K562 (cell line): ENCODE measurements around the gene DSC1. TPM values are rescaled to one million over a fixed set of nuclear protein-coding genes. Genes with fewer than 3 reads are reported as not detected.

Source experiments
- CCNT2 ChIP-seq: IDR thresholded peaks from 2 replicates; pipeline ENCODE4 v1.6.1; 2011; ENCODE audit warnings: borderline replicate concordance, low read depth, mild to moderate bottlenecking, moderate library complexity, mixed read lengths, low read length; ENCODE audit not compliant: insufficient read length; ENCODE audit errors: extremely low read depth
- E2F3 ChIP-seq: fragments of 250-450 bp; sonication (Bioruptor Pico); IDR thresholded peaks from 2 replicates; pipeline ENCODE4 v1.4.0; 2020; ENCODE audit warnings: mild to moderate bottlenecking
- MTA2 ChIP-seq: fragments of 450-650 bp; IDR thresholded peaks from 2 replicates; pipeline ENCODE4 v1.6.1; 2016; ENCODE audit warnings: low read depth
- PBX2 ChIP-seq, 2 experiments: IDR thresholded peaks in 1 of 2; conservative IDR thresholded peaks in 1 of 2; 2 replicates each; pipeline ENCODE4 v1.6.1; 2016; ENCODE audit warnings: low read depth in 2 of 2, mild to moderate bottlenecking in 1 of 2, missing compliant biosample characterization in 1 of 2, missing genetic modification characterization in 1 of 2, moderate library complexity in 1 of 2
- REST ChIP-seq, 2 experiments: fragments of 450-650 bp; formaldehyde crosslinking in 1 of 2; IDR thresholded peaks; 2 replicates each; pipeline versions ENCODE4 v1.4.0 to v1.6.1; 2014 to 2020; ENCODE audit warnings: mild to moderate bottlenecking in 2 of 2, borderline replicate concordance in 1 of 2, low read depth in 1 of 2
- SMARCB1 ChIP-seq: IDR thresholded peaks from 2 replicates; pipeline ENCODE4 v1.6.1; 2011; ENCODE audit warnings: improper control_type of control experiment, low read depth; ENCODE audit not compliant: insufficient read length
- YY1 ChIP-seq, 3 experiments: IDR thresholded peaks; 2 replicates each; pipeline ENCODE4 v1.6.1; 2011; ENCODE audit warnings: low read length in 2 of 3, mild to moderate bottlenecking in 2 of 3, moderate library complexity in 2 of 3, borderline replicate concordance in 1 of 3, control low read depth in 1 of 3, low read depth in 1 of 3; ENCODE audit not compliant: insufficient read depth in 3 of 3, insufficient replicate concordance in 2 of 3, control insufficient read depth in 1 of 3, insufficient read length in 1 of 3; ENCODE audit errors: extremely low read depth in 1 of 3
- ZBTB17 ChIP-seq: fragments of 450-650 bp; formaldehyde crosslinking; IDR thresholded peaks from 2 replicates; pipeline ENCODE4 v1.4.0; 2020; ENCODE audit warnings: mild to moderate bottlenecking
- ZC3H4 ChIP-seq: sonication (generic); formaldehyde crosslinking; IDR thresholded peaks from 2 replicates; pipeline ENCODE4 v1.9.0; 2021; ENCODE audit warnings: missing genetic modification reagents, borderline replicate concordance
- ZNF146 ChIP-seq: IDR thresholded peaks from one replicate; pipeline ENCODE4 v1.6.1; 2018; ENCODE audit warnings: missing compliant biosample characterization; ENCODE audit not compliant: unreplicated experiment
- ZNF217 ChIP-seq: sonication (generic); formaldehyde crosslinking; IDR thresholded peaks from 2 replicates; pipeline ENCODE4 v1.8.0; 2022; ENCODE audit warnings: mild to moderate bottlenecking, missing genetic modification reagents
- ZNF644 ChIP-seq: fragments of 200-800 bp; sonication (Bioruptor generic); IDR thresholded peaks from 2 replicates; pipeline ENCODE4 v1.6.1; 2016; ENCODE audit warnings: low read depth, missing genetic modification characterization, missing compliant biosample characterization
- polyA plus RNA-seq, 8 experiments: library from polyadenylated mRNA; depleted of rRNA in 4 of 8; stranded (reverse) in 5 of 8; unstranded in 3 of 8; fragments of >200 nt; fragmentation: Nextera tagmentation in 2 of 8; fragmentation: Illumina TruSeq in 1 of 8; extraction: Ambion mirVana in 2 of 8; extraction: Trizol in 1 of 8; gene quantifications; 2 replicates each; pipeline versions ENCODE4 v1.2.1 to v1.2.3, GENCODE V29; 2011 to 2014; ENCODE audit warnings: inconsistent platforms in 1 of 8, missing spikeins in 1 of 8
- total RNA-seq, 7 experiments: library from RNA; depleted of rRNA in 6 of 7; stranded (reverse); fragments of >200 nt in 6 of 7; fragmentation: Illumina TruSeq in 2 of 7; extraction: Trizol in 2 of 7; gene quantifications; 2 replicates each; pipeline versions ENCODE4 v1.2.1 to v1.2.3, GENCODE V29; 2011 to 2021; ENCODE audit warnings: low replicate concordance in 1 of 7

DSC1 gene
- total and polyA plus RNA-seq, 9 of the 15 experiments (the other 6 are each of a cell fraction or from before 2014, with no cell fraction given), result 0.04 to 0.07 (median 0.05) TPM; not detected in 4

- TF ChIP-seq REST (IDR thresholded peaks at IDR 0.05; ENCODE audit: borderline replicate concordance), result no peak
- no peak for TF ChIP-seq REST (CRISPR knock-in tag; IDR thresholded peaks at IDR 0.05; ENCODE audit: low read depth)
- TF ChIP-seq YY1 (IDR thresholded peaks at IDR 0.05; ENCODE audit: borderline replicate concordance in 1 of 3, control insufficient read depth in 1 of 3, extremely low read depth in 1 of 3, insufficient read depth in 3 of 3, insufficient read length in 1 of 3, insufficient replicate concordance in 2 of 3, low read depth in 1 of 3, low read length in 2 of 3), result peak in 2 of 3 experiments; percentile 24 to 52
- TF ChIP-seq SMARCB1, result no peak
- no peak for TF ChIP-seq CCNT2
- TF ChIP-seq ZBTB17 (CRISPR knock-in tag), result peak; percentile 62; the same call in 1 of the 2 replicates
- TF ChIP-seq ZC3H4 (CRISPR knock-in tag), result no peak; the same call in 1 of the 2 replicates
- TF ChIP-seq MTA2, result no peak
- no peak for TF ChIP-seq PBX2 (CRISPR knock-in tag; IDR thresholded peaks at IDR 0.05; ENCODE audit: low read depth)
- no peak for TF ChIP-seq PBX2 (tag; conservative IDR thresholded peaks at IDR 0.05; ENCODE audit: low read depth)
- TF ChIP-seq ZNF644 (tag), result 0 out of 2 replicates have a peak, but pooled peaks have one; percentile 4
- no peak for TF ChIP-seq ZNF146
- no peak for TF ChIP-seq ZNF217 (CRISPR knock-in tag)
- no peak for TF ChIP-seq E2F3
Measured at GRCh38 chr18:31102025-31102684, 60.5 kb downstream of the DSC1 start, which contains the start of gene DSC2 (continued).
